ENCODE measurements around the gene GLG1.

Gene GLG1

GRCh38 chr16:74472540-74472939, 134.4 kb downstream of the GLG1 start:
- no peak for TF ChIP-seq CTCF (IDR thresholded peaks at IDR 0.05; ENCODE audit: insufficient read depth, low read depth, low read length, missing control alignments)
- DNase-seq (ENCODE audit: low read depth), result no peak
- no peak overlapping the region for H3K4me3 ChIP-seq (ENCODE audit: low read depth, low read length)

- DNase-seq (ENCODE audit: low read depth), result no peak
- H3K4me3 ChIP-seq (ENCODE audit: low read depth, low read length), result no peak overlapping the region
- TF ChIP-seq CTCF (IDR thresholded peaks at IDR 0.05; ENCODE audit: insufficient read depth, low read depth, low read length, missing control alignments), result no peak
Observed at GRCh38 chr16:74472010-74472409, 134.9 kb downstream of the GLG1 start.

- DNase-seq (ENCODE audit: low read depth), result peak; percentile 38
- no peak for TF ChIP-seq CTCF (IDR thresholded peaks at IDR 0.05; ENCODE audit: insufficient read depth, low read depth, low read length, missing control alignments)
- no peak overlapping the region for H3K4me3 ChIP-seq (ENCODE audit: low read depth, low read length)
Observed at GRCh38 chr16:74469946-74470478, 136.9 kb downstream of the GLG1 start.

GRCh38 chr16:74468807-74469525, 137.9 kb downstream of the GLG1 start:
- no peak for TF ChIP-seq CTCF (IDR thresholded peaks at IDR 0.05; ENCODE audit: insufficient read depth, low read depth, low read length, missing control alignments)
- no peak overlapping the region for H3K4me3 ChIP-seq (ENCODE audit: low read depth, low read length)
- DNase-seq (ENCODE audit: low read depth), result no peak

- DNase-seq (ENCODE audit: low read depth), result peak; percentile 71
- TF ChIP-seq CTCF (IDR thresholded peaks at IDR 0.05; ENCODE audit: insufficient read depth, low read depth, low read length, missing control alignments), result no peak
- no peak overlapping the region for H3K4me3 ChIP-seq (ENCODE audit: low read depth, low read length)
Observed at GRCh38 chr16:74466872-74467271, 140.0 kb downstream of the GLG1 start.

GRCh38 chr16:74465851-74466685, 140.8 kb downstream of the GLG1 start:
- no peak overlapping the region for H3K4me3 ChIP-seq (ENCODE audit: low read depth, low read length)
- TF ChIP-seq CTCF (IDR thresholded peaks at IDR 0.05; ENCODE audit: insufficient read depth, low read depth, low read length, missing control alignments), result no peak
- DNase-seq (ENCODE audit: low read depth), result no peak
